H1 (cell line): Measurements from ENCODE around the gene VASH1.

Experiments
- ATF2 ChIP-seq: IDR thresholded peaks from 2 replicates; pipeline ENCODE4 v1.6.1; 2012; ENCODE audit warnings: low read length, inconsistent platforms
- CHD1 ChIP-seq: IDR thresholded peaks from 2 replicates; pipeline ENCODE4 v1.6.1; 2012; ENCODE audit warnings: low read depth, low read length, improper control_type of control experiment
- CHD7 ChIP-seq: fragments of 300-600 bp; sonication (generic); IDR thresholded peaks from 2 replicates; pipeline ENCODE4 v1.7.1; 2012; ENCODE audit warnings: low read length, moderate library complexity, mild to moderate bottlenecking, inconsistent platforms; ENCODE audit not compliant: insufficient replicate concordance
- CTCF ChIP-seq, 3 experiments: IDR thresholded peaks; 1 replicate in 2 of 3; 2 replicates in 1 of 3; pipeline versions ENCODE4 v1.5.1 to v1.6.1; 2011; ENCODE audit warnings: low read length in 3 of 3, mild to moderate bottlenecking in 3 of 3, inconsistent platforms in 2 of 3, low read depth in 1 of 3, moderate library complexity in 1 of 3; ENCODE audit not compliant: insufficient read depth in 1 of 3; ENCODE audit errors: control extremely low read depth in 1 of 3
- EP300 ChIP-seq, 2 experiments: IDR thresholded peaks; 1 replicate in 1 of 2; 2 replicates in 1 of 2; pipeline ENCODE4 v1.6.1; 2011 to 2012; ENCODE audit warnings: low read depth in 2 of 2, low read length in 2 of 2, mild to moderate bottlenecking in 2 of 2, borderline replicate concordance in 1 of 2, inconsistent platforms in 1 of 2, moderate library complexity in 1 of 2
- EZH2 ChIP-seq: fragments of 200-600 bp; sonication (generic); IDR thresholded peaks from 2 replicates; pipeline ENCODE4 v1.7.1; 2012; ENCODE audit warnings: low read depth, mild to moderate bottlenecking, moderate library complexity, low read length, inconsistent platforms; ENCODE audit not compliant: severe bottlenecking
- GTF2F1 ChIP-seq: IDR thresholded peaks from 2 replicates; pipeline ENCODE4 v1.6.1; 2012; ENCODE audit warnings: low read depth, low read length, improper control_type of control experiment, borderline replicate concordance
- NANOG ChIP-seq: IDR thresholded peaks from 2 replicates; pipeline ENCODE4 v1.6.1; 2011; ENCODE audit warnings: low read length, low read depth, mild to moderate bottlenecking, inconsistent platforms; ENCODE audit not compliant: insufficient read depth, poor library complexity, severe bottlenecking
- POLR2A ChIP-seq, 2 experiments: IDR thresholded peaks; 1 replicate in 1 of 2; 2 replicates in 1 of 2; pipeline ENCODE4 v1.6.1; 2011; ENCODE audit warnings: low read depth in 2 of 2, low read length in 2 of 2, mild to moderate bottlenecking in 2 of 2; ENCODE audit errors: control extremely low read depth in 1 of 2
- POLR2AphosphoS5 ChIP-seq: IDR thresholded peaks from 2 replicates; pipeline ENCODE4 v1.6.1; 2011; ENCODE audit warnings: low read depth, low read length
- RAD21 ChIP-seq, 2 experiments: IDR thresholded peaks in 1 of 2; conservative IDR thresholded peaks in 1 of 2; 2 replicates each; pipeline ENCODE4 v1.6.1; 2011; ENCODE audit warnings: low read depth in 2 of 2, low read length in 2 of 2, improper control_type of control experiment in 1 of 2, inconsistent platforms in 1 of 2, mild to moderate bottlenecking in 1 of 2, moderate library complexity in 1 of 2
- TAF1 ChIP-seq: IDR thresholded peaks from 2 replicates; pipeline ENCODE4 v1.6.1; 2011; ENCODE audit warnings: mild to moderate bottlenecking, low read depth, low read length
- YY1 ChIP-seq: IDR thresholded peaks from 2 replicates; pipeline ENCODE4 v1.6.1; 2011; ENCODE audit warnings: low read depth, mild to moderate bottlenecking, low read length

GRCh38 chr14:76786601-76787000 lies 25.3 kb downstream of the VASH1 start:
- TF ChIP-seq CTCF (IDR thresholded peaks at IDR 0.05; ENCODE audit: control extremely low read depth in 1 of 3, insufficient read depth in 1 of 3, low read depth in 1 of 3, low read length in 3 of 3): no peak
- TF ChIP-seq POLR2A (IDR thresholded peaks at IDR 0.05; ENCODE audit: control extremely low read depth in 1 of 2, low read depth in 2 of 2, low read length in 2 of 2): no peak
- TF ChIP-seq RAD21 (IDR thresholded peaks at IDR 0.05 in 1 of 2, conservative IDR thresholded peaks at IDR 0.05 in 1 of 2; ENCODE audit: low read depth in 2 of 2, low read length in 2 of 2): no peak
- TF ChIP-seq YY1: no peak
- no peak for TF ChIP-seq POLR2AphosphoS5
- TF ChIP-seq CHD7: no peak
- no peak for TF ChIP-seq TAF1
- no peak for TF ChIP-seq NANOG
- TF ChIP-seq EZH2: no peak
- no peak for TF ChIP-seq CHD1
- TF ChIP-seq ATF2: no peak
- TF ChIP-seq EP300 (IDR thresholded peaks at IDR 0.05; ENCODE audit: borderline replicate concordance in 1 of 2, low read depth in 2 of 2, low read length in 2 of 2): no peak
- no peak for TF ChIP-seq GTF2F1
